GM18505 (cell line): ENCODE results near the gene PLXNA4.

Experiments used
- ATAC-seq: cut with Tn5 transposase; IDR thresholded peaks from one replicate; pipeline ENCODE4 v1.9.1; 2021; ENCODE audit not compliant: unreplicated experiment
- POLR2A ChIP-seq: IDR thresholded peaks from 4 replicates; pipeline ENCODE4 v1.6.1; 2011; ENCODE audit warnings: borderline replicate concordance; ENCODE audit not compliant: insufficient read depth, insufficient read length; ENCODE audit errors: extremely low read depth

PLXNA4 gene

DNA sequence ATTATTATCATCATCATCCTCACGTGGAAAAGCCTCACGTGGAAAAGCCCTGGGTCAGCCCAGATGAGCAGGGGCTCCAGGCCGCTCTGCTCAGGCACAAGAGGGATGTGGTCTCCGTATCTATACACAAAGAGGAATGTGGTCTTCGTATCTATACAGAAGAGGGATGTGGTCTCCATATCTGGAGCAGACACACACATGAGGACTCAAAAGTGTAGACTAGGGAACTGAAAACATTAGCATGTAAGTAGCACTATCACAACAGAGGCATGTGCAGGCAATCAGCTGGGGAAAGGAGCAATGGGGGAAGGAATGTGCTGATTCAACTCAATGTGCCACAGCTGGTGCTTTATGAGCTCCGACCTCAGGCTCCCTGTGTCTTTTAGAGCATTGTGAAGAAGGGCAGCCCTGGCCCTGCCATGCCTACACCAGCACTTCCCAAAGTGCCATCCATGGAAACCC, 86.5 kb downstream of the PLXNA4 start:
- ATAC-seq = no peak
- no peak for TF ChIP-seq POLR2A

DNA sequence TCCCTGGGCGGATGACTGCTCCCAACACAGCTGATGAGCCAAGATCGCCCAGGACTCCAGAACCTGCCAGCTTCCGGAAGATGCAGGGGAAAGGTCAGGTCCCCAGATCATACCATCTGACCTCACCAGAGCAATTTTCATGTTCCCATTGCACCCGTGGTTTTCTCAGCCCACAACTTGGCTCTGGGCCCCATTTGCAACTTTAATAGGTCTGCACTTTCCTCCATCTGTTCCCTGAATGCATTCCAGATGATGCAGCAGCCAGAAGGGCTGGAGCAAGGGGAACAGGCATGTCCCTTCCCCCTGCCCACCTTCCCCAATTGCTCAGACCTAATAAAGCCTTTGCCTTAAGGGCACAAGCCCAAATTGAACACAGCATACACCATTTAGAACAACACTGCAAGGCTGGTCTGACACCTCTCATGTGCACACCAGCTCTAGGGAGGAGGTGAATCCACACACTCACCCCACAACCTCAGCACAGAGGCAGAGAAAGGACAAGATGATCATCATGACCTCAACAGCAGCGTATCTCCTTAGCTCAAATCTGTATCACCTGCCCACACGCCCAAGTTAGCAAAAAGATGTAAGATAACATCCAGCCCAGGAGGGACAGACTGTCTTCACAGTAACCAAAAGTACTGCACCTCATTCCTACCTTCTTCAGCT, 87.5 kb downstream of the PLXNA4 start:
- no peak for ATAC-seq
- no peak for TF ChIP-seq POLR2A

DNA sequence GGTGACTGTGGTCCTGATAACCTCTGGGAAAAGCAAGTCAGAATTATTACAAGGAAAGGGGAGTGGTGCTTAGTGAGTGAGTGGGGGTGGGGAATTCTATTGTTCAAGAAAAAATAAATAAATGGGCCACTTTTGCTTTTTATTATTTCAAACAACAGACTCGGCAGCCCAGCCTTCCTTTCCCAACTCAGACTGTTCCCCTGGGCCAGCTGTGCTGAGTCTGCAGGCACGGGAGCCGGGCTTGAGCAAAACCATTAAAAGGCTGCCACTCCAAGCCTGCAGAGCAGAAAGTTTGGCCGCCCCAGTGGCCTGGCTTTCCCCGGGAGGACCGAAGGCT, 90.0 kb downstream of the PLXNA4 start:
- TF ChIP-seq POLR2A = no peak
- no peak for ATAC-seq

DNA sequence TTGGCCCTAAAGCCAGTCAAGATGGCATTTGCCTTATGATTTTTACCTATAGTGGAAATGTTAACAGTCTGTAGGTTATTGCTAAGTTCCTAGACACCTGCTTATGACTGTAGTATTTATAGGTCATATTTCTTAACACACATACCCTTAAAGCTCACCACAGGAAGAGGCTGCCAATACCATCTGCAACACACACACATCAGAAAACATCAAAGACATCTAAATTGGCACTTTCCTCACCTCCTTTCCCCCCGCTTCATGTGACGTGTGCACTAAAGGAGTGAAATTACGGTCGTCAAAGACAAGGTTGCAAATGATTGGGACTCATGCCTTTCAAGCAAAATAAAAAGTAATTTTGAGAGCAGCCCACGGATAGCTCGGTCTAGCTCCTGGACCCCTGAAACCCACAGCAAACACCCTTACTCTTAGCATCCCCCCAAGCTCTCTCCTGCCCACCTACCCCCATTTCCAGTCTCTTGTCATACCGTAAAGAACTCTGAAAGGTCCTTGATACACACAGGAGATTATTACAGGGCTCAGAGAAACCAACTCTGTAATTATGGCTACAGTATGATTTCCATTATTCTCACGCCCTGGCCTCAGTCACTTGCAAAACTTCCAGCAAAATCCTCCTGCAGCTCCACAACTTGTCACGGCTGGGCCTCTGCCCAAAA, 90.5 kb downstream of the PLXNA4 start:
- ATAC-seq = no peak
- no peak for TF ChIP-seq POLR2A

DNA sequence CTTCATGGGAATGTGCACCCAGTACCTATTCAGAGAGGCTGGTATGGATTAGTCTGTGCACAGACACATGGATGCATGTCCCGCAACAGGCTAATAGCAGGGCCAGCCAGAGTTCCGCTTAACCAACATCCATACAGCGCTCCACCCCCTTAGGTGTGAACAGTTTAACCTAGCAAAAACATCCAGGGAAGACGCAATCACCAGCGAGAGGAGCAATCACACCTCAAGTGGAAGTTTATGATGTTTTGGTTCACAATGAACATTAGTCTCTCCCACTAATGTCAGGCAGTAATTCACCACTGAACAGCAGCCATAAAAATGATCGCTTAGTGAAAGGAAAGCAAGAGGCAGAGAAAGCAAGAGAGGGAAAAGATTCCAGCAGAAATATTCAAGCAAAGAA, 91.1 kb downstream of the PLXNA4 start:
- TF ChIP-seq POLR2A = no peak
- ATAC-seq = no peak

DNA sequence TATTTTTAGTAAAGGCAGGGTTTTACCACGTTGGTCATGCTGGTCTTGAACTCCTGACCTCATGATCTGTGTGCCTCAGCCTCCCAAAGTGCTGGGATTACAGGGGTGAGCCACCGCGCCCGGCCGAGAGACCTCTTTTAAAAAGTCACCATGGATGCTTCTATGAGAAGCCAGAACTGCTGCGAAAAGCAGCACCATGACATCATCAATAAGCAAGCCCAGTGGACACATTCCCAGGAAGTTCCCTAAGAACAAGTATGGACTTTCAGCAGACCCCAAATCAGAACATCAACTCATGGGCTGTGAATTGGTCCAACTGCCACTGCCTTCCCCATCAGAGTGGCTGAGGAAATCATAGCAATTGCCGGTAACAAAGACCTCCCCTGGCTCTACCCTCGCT, 93.4 kb downstream of the PLXNA4 start:
- ATAC-seq = no peak
- no peak for TF ChIP-seq POLR2A

DNA sequence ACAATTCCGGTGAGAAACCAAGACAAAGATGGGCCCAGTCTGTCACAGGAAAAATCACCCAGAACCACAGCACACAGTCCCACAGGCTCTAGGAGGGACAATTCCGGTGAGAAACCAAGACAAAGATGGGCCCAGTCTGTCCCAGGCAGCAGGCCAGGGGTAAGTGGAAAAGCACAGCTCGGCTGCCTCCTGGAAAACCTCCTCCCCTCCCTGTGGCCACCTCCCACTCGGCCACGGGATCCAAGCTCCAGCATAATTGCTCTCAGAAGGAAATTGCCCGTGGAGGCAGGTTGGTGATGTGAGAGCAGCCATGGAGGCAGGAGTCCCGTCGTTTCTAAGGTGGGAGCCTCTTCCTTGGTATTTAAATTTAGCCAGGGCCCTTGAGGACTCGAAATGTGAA, 95.7 kb downstream of the PLXNA4 start:
- TF ChIP-seq POLR2A = no peak

DNA sequence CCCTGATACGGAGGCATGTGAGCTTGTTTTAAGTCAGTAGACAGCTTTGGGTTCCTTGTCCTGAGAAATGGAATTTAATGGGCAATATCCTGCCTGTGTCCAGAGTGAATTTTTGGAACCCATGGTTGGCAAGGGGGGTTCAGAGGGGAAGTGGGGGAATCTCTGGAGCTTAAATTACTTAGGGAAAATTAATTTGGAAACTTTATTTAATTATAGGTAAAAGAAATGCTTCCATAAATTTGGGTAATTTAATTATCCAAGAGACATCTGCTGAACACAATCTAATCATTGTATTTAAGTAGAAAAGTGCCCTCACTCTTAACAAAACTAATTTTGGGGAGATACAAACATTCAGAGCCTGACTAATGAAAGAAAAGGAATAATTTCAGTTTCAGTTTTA, 99.7 kb downstream of the PLXNA4 start:
- ATAC-seq = no peak
- no peak for TF ChIP-seq POLR2A

More for the DNA sequence above, 95.7 kb downstream of the PLXNA4 start:
- no peak for ATAC-seq

DNA sequence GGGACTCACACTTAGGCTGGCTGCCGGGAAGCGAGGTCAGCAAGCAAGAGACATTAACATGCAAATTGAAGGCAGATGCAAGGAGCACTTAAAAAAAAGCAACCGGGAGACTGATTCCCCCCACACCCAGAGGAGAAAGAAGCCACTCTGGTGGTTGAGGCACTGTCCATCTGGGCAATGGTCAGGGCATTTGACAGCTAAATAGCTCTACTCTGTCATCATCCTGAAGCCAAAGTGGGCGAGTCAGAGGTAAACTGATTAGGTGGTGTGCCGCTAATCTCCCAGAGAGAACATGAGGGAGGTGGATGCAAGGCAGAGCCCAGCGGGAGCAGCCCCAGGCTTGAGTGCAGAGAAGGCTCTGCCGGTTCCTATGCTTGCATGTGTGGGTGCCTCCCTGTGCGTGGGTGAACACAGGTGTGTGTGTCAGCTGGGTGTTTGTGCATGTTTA, 100.6 kb downstream of the PLXNA4 start:
- TF ChIP-seq POLR2A = no peak
- no peak for ATAC-seq

DNA sequence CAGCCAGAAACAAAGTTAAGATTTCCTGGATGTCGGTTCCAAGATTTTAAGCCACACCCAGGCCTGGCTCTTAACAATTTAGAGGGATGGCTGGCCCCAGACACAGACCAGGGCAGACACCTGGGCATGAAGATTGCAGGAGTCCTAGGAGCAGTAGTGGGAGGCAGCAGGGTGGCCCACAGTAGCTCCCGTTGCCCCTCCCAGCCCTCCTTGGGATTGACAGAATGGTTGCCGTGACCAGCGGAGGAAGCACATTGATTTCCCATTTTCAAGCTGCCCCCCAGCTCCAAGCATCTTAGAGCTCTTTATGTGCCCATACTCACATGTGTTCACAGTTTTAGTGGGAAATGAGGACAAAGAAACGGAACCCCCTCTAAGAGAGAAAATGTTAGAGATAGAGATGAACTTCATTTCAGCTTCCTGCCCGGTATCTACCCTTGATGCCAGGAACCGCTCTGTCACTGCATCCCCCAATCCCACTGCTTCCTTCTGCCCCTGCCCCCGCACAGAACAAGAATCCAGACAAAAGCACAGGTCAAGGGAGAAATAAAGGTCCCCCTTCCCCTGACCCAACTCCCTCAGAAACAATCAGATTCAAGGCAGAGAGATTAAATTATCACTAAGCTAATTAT, 101.1 kb downstream of the PLXNA4 start:
- TF ChIP-seq POLR2A = no peak
- ATAC-seq = no peak

DNA sequence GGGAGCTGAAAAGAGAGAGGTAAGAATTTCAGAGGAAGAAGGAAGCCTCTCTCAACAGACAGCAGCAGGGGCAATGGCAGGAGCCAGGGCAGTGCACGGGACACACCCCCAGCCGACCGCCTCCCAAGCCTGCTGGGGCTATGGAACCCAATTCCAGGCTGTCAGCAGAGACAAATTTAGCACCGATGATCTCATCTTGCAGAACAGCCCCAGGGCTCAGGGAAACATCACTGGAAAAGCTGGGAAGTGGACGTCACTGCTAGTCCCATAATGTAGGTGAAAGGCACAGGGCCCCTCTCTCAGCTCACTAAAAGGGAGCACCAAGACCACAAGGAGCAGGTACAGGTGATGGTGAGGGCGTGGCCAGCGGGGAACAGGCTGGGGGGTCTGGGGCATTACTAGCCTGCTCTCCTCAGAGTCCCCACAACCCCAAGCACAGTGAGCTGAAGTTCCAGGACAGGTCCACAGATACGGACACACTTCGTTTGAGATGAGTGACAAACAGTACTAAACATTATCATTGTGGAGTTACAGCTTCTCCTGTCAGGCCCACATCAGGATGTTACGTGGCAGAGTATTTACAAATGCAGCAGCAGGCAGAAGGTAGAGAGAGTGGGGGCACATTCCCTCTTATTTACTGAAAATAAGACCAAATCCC, 103.7 kb downstream of the PLXNA4 start:
- TF ChIP-seq POLR2A = no peak
- ATAC-seq = no peak

DNA sequence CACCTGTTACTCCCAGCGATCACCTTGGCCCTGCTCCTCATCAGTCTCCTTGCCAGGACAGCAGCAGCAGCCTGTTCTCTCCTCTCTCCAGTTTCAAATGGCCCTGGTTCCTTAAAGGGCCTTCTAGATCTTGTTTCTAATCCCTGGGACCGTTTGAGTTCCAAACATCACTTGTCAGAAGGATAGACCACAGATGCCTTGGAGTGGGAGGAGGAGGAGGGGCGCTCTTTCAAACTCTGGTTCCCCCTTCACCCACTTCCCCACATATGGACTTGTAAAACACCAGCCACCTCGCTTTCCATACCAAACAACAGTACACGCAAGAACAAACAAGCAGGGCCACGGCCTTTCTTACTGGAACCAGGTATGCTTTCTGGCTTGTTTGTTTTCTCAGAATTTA, 104.8 kb downstream of the PLXNA4 start:
- TF ChIP-seq POLR2A = no peak
- ATAC-seq = no peak

DNA sequence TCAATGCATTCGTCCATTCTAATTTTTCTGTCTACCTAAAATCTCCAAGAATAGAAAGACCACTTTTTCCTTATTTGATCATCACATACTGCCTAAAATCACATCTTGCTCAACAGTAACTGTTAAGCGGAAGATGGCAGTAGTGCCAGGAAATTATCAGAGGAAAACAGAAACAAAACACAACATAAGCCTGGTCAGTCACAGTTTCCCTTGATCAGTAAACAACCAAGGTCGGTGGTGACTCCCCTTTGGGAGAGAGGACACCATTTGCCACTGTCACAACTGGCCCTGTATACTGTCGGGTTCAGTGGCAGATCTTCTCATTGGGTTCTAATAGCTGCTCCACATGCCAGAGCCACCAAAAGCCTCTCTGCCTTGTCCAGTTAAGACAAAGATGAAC, 106.6 kb downstream of the PLXNA4 start:
- no peak for ATAC-seq
- TF ChIP-seq POLR2A = no peak
